Hypothalamus (tissue), 51 donors: ENCODE results near the gene GDF7.

ENCODE experiments used
- DNase-seq, 51 donors: peaks; one replicate each; lab custom pipeline; 2025; lab: John Stamatoyannopoulos, UW

The GDF7 gene

GRCh38 chr2:20666304-20667150 lies at the start of gene GDF7:
TSS of gene GDF7 (plus strand) at chr2:20667144. CDS start at chr2:20667240, 96 bp downstream.
- no peak for DNase-seq

GRCh38 chr2:20617892-20618467 lies 49.0 kb upstream of the GDF7 start:
- DNase-seq: peak in 49 of 51 donors; percentile 36 to 98 (median 92)

DNA sequence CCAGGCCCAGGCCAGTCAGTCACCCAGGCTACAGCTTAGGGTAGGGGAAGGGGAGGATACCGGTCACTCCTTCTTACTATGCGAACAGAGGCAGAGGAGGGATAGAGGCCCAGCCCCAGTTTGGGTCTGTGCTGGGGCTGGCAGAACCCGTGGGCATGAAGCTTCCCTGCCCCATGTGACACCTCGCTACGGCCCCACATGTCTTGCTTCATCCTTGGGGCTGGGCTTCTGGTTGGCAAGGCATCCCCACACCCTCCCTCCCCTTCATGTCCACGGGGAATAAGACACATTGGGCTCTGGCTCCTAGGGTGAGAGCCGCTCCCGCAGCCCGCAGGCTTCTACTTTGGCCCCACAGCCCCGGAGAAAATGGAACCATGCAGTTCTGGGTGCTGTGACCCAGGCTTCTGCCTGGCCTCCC lies 48.5 kb upstream of the GDF7 start:
- peak in 7 of 51 donors; percentile 15 to 64 (median 54) for DNase-seq

- DNase-seq: no peak
These were observed 47.9 kb upstream of the GDF7 start for GRCh38 chr2:20618886-20619521.

- no peak for DNase-seq
These were observed 47.3 kb upstream of the GDF7 start for GRCh38 chr2:20619624-20620024.

- DNase-seq: no peak
These were observed 46.7 kb upstream of the GDF7 start for GRCh38 chr2:20620271-20620681.

DNA sequence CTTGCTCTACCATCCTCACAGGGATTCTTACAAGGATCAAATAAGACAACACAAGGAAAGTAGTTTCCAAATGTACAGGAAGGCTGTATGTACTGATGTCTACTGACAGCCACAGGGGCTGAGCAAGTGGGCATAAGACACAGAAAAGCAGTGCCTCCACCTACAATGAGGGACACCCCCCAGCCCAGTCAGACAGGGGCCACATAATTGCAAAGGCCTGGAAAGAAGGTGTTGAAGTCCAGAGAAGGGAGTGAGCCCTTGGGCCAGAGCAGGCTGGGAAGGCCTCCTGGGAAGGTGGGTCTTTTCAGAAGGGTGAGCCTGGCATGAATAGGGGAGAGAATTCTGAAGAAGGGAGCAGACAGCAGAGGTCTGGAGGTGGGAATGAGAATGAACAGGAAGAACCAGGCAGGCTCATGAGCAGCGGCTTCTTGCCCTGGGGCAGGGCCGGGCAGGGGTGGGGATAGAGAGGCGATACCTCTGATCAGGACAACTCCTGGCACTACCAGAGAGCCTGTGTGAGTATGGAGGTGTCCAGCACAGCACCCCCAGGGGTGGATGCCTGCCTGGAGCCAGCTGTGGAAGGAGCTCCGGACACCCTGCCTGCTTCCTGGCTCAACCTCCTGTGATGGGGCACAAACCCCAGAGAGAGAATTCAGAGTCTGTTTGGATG lies 46.1 kb upstream of the GDF7 start:
- DNase-seq: no peak

- DNase-seq: no peak
These were observed 45.3 kb upstream of the GDF7 start for GRCh38 chr2:20621366-20622295.

- no peak for DNase-seq
These were observed 44.7 kb upstream of the GDF7 start for GRCh38 chr2:20622296-20622686.

- DNase-seq: no peak
These were observed 44.2 kb upstream of the GDF7 start for GRCh38 chr2:20622731-20623130.

GRCh38 chr2:20623241-20623640 lies 43.7 kb upstream of the GDF7 start:
- DNase-seq: no peak

DNA sequence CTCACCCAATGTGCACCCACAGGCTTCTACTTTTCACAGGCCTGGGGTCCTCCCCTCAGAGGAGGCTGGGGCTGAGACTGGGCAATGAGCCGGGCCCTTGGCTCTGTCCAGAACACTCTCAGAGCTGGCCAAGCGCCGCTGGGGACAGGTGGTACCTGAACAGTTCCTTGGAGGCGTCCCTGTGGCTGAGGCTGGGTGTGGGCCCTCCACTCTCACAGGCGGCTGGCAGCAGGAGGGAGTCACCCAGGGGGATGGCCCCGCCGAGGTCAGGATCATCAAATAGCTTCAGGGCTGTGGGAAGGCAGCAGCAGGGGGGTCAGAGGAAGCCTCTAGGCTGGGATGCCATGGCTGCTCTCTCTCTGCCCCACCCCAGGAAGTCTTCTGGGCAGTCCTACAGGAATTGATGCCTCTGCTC lies 43.2 kb upstream of the GDF7 start:
- no peak for DNase-seq

DNA sequence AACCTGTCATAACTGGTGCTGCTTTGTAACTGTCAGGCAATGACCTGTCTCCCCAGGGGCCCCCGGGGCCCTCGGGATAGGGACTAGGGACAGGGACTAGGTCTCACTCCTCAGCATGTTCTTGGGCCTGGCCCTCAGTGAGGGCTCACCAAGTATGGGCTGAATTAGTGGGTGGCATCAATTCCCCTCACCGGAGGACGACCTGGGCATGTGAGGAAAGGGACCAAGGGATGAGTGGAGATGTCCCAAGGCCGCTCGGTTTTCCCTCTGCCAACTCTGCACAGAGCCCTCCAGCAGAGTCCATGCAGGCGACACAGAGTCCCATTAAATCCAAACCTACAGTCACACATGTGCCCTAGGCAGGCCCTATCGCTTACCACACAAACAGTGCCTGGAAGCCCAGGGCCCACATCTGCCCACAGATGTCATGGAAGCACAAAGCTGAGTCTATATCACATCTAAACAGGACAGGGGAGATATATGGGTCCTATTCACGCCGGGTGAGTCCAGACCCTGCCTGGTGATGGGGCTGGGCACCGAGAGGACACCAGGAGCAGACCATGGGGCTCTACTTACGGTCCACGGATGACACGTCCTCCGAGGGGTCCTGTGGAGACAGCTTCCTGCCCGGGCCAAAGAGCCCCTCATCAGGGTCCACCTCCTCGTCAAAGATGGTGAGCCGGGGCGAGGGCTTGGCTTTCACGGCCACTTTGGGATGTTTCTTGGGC lies 42.6 kb upstream of the GDF7 start:
- no peak for DNase-seq

DNA sequence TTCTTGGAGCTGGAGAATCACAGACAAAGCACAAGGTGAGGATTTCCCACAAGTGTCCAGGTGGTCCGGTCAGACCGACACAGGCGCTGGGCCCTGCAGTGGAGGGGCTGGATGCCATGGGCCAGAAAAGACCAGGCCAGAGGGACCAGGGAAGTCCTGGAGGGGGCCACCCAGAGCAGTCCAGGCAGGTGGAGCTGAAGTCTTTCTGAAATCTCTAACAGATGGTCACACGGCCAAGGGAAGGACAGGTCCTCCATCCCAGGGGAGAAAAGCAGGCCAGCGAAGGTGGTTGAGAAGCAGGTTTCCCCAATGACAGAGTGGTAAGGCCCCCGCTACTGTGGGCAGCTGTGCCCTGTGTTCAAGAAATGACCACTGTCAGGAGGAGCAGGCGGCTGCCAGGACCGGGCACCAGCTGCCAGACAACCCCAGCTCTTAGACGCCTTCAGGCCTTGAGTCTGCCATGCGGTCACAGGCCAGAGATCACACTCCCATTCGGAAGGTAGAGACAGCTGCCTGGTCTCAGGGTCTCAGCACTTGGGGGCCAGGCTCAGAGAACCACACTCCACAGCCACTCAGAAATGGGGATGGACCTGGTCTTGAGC lies 42.0 kb upstream of the GDF7 start:
- no peak for DNase-seq

DNA sequence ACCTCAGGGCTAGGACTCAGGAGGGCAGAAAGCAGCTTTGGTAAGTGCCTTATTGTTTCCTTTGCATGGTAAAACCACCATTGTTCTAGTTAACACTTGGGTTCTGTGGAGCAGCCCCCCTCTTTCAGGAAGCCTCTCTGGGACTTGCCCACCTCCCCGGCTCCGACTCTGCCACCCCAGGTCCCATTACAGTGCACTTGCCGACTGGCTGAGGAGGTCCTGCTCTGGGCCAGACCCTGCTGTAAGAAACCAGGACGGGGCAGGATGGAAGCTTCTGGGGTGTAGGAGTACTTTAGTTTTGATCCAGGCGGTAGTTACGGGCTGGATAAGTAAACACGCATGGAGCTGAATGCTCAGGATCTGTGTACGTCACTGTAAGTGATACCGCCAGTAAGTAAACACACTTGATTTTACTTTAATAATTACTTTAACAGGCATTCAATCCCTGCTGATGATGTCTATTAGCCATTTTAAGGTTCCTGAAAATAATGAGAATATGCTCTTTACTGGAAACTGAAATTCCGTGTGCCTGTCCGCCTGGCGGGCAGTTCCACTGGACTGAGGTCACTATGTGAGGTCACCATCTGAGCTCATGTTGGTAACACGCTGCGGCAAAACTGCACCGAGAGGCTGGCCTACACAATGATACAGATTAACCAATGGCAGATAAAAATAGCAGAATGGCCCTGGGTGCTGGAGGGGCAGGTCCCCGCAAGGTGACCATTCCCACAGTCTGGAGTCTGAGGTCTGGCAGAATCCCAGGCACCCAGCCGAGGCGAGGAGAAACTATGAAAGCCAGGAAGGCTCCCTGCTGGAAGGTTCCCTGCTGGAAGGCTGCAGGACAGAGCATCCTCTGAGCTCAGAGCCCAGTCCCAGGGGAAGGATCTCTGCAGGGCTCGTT lies 41.2 kb upstream of the GDF7 start:
- DNase-seq: peak in 2 of 51 donors; percentile 30 to 54

DNA sequence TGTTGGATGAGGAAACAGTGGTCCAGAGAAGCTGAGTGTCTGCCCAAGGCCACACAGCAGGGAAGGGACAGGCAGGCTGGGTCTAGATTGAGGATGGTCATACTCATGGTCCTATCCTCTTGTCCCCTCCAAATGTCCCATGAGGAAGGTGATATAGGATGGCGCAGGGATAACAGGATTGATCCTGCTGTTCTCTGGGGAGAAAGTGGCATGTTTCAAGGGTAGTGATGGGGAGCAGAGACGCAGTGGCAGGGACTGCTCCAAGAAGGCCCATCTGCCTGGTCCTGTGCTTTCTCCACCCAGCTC lies 40.6 kb upstream of the GDF7 start:
- DNase-seq: no peak

DNA sequence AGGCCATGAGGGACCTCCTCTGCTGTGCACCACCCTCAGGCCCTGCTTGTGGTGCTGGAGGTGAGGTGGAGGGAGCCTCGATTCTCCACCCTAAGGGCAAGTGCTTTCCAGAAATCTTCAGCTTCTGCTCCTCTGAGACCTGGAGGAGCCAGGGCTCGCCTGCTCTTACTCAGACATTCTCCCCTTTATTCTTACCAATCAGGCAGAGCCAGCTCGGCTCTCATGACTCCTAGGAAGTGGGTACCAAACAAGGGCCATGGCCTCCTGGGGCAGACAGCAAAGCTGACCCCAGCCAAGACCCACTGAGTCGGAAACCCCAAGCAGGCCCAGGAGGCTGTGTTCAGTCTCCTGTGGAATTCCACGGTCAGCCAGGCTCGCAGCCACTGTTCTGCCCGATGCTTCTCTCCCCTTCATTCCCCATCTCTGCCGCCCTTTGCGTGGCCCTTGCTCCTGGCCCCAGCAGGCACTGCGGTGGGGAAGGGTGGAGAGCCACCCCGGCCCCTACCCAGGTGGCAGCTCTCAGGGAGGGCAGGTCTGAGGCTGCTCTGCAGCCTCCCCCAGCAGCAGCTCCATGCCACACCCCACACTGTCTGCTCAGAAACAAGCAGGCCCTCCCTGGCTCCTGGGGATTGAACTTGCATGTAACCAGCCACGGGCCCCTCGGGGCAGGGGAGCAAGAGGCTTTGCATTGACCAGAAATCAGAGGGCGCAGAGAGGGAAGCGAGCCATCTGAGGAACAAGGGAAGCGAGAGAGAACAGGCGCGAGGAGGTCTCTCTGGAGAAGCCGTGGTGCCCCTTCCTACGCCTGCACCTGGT lies 40.0 kb upstream of the GDF7 start:
- no peak for DNase-seq
